NCI-H1694 treated with DMSO at 0.1 percent for 48 hours (cell line): Measurements from ENCODE around the gene SYTL3.
A peak's percentile ranks its signal among the peaks of the same experiment; 100 is the strongest.

Source experiments
- DNase-seq: peaks from one replicate; lab custom pipeline; 2025; lab: John Stamatoyannopoulos, UW

Gene SYTL3

GRCh38 chr6:158759966-158760617, 110.2 kb downstream of the SYTL3 start:
- DNase-seq, result no peak

GRCh38 chr6:158760618-158761250, 110.9 kb downstream of the SYTL3 start:
- DNase-seq, result no peak

- DNase-seq, result no peak
These were observed 111.9 kb downstream of the SYTL3 start for GRCh38 chr6:158761746-158762145.

- DNase-seq, result no peak
These were observed 113.1 kb downstream of the SYTL3 start for GRCh38 chr6:158762787-158763433.

- DNase-seq, result no peak
These were observed 113.8 kb downstream of the SYTL3 start for GRCh38 chr6:158763434-158764182.

GRCh38 chr6:158764183-158764849, 114.5 kb downstream of the SYTL3 start:
- DNase-seq, result no peak

- no peak for DNase-seq
These were observed 115.1 kb downstream of the SYTL3 start for GRCh38 chr6:158764926-158765325.

GRCh38 chr6:158765499-158766068, 115.7 kb downstream of the SYTL3 start:
- DNase-seq, result no peak

GRCh38 chr6:158766621-158767455, 117.0 kb downstream of the SYTL3 start:
- no peak for DNase-seq

GRCh38 chr6:158767709-158768108, 117.9 kb downstream of the SYTL3 start:
- no peak for DNase-seq

- DNase-seq, result no peak
These were observed 118.6 kb downstream of the SYTL3 start for GRCh38 chr6:158768436-158768835.

- peak; percentile 18 for DNase-seq
These were observed 119.4 kb downstream of the SYTL3 start for GRCh38 chr6:158769234-158769770.

- peak; percentile 49 for DNase-seq
These were observed 120.0 kb downstream of the SYTL3 start for GRCh38 chr6:158769771-158770432.

- DNase-seq, result no peak
These were observed 120.9 kb downstream of the SYTL3 start for GRCh38 chr6:158770533-158771330.

GRCh38 chr6:158771399-158772152, 121.7 kb downstream of the SYTL3 start:
- DNase-seq, result no peak

- DNase-seq, result no peak
These were observed 122.3 kb downstream of the SYTL3 start for GRCh38 chr6:158772172-158772571.

- DNase-seq, result no peak
These were observed 123.1 kb downstream of the SYTL3 start for GRCh38 chr6:158772851-158773371.
